Islet of Langerhans (tissue), 1 donor: ENCODE measurements around the gene DPCD.
A peak's percentile ranks its signal among the peaks of the same experiment; 100 is the strongest.

Experiments
- FAIRE-seq: peaks from one replicate; lab custom pipeline; 2011; peaks lifted over from hg19 to GRCh38; lab: Jason Lieb, UNC

Gene DPCD

DNA sequence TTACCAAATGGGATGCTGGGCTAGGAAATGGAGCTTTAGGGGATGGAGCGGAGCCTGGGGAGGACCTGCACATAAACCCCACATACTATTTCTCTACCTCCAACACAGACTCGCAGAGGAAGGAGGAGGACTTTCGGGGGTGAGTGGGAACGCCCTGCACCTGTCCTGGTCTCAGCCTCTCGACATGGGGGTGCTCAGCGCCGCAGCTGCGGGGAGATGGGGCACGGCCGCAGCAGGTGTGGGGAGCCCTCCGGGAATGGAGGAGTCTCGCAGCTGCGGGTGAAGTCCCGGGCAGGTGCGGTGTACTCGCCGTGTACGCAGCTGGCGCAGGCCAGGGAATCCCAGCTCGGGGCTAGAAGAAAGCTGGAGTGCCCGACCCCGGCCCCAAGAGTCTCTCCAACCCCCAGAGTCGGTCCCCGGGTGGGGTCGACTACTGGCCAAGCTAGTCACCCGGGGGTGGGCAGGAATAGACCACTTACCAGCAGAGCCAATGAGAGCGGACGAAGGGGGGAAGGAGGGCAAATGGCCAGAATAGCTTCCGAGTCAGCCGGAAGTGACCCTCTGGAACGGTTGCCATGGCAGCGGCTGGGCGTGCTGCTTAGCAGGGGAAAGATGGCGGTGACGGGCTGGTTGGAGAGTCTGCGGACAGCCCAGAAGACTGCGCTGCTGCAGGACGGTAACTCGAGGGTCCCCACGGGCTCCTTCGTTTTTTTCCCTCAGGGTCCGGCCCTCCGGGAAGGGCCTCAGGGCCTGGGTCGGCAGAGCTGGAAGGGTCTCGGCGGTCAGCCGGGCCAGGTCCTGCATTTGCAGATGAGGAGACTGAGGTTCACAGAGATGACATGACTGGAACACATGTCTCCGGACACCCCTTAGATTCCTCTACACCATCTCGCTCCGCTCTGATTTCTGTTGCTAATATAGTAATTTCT is at the start of gene DPCD, which contains the start of gene POLL:
TSS of gene DPCD (plus strand) at position 597 of the 929 bp plus-strand sequence. CDS start at position 613, 16 bp downstream.
TSS of gene POLL (minus strand) at position 533 of the 929 bp plus-strand sequence. CDS start 897 bp downstream, outside the sequence.
- FAIRE-seq = peak; percentile 92

DNA sequence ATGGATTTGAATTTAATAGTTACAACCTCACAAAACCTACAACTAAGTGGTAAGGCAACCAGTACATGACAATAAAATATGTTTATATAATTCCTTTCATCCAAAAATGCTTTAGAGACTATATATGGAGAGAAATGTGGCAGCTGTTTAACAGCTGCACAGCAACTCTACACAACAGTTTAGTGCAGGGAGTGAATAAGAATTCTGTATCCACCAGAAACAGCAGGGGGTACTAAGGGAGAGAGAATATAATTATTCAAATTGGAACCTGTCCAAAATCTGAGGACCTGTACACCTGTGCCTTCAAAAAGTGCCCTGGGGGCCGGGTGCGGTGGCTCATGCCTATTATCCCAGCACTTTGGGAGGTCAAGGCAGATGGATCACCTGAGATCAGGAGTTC is 49.7 kb upstream of the DPCD start:
- FAIRE-seq = no peak

DNA sequence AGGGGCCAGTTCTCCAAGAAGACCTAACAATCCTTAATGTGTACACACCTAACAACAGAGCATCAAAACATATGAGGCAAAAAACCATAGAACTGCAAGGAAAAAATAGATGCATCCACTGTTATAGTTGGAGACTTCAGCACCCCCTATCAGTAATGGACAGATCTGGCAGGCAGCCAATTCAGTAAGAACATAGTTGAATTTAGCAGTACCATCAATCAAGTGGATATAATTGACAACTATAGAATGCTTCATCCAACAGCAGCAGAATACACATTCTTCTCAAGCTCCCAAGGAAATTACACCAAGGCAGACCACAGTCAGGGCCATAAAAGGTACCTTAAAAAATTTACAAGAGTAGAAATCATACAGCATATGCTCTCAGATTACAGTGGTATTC is 42.2 kb upstream of the DPCD start:
- no peak for FAIRE-seq

DNA sequence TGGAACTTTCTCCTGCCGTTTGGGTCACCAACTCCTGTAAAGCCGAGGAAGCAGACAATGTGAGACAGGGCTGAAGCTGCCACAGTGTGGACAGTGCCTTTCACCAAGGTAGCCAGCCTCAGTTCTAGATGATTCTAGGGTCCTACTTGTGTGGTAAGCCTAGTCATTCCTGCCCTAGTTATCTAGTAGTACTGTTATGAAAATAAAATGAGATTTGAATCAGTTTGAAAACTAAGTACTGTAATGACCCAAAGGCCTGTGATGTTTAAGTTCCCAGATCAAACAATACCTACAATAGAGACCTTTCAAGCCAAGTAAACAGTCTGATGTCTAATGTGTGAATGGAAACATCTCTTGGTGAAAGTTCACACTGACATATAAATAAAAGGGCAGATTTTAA is 37.2 kb upstream of the DPCD start:
- FAIRE-seq = no peak

DNA sequence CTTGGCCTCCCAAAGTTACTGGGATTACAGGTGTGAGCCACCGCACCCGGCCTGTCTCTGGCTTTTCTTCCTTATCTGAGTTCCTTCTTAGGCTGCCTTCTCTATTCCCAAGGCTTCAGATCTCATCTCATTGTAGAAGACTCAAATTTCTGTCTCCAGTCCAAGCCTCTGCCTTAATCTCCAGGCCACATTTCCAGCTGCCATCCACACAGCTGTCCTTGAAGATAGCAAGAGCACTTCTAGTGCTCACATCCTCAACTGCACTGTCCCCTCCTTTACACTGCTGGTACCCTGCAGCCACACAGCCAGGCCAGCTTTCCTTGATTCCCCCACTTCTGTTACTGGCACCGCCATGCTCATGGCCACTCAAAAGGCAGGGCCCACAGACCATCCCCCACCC is 35.7 kb upstream of the DPCD start:
- no peak for FAIRE-seq

DNA sequence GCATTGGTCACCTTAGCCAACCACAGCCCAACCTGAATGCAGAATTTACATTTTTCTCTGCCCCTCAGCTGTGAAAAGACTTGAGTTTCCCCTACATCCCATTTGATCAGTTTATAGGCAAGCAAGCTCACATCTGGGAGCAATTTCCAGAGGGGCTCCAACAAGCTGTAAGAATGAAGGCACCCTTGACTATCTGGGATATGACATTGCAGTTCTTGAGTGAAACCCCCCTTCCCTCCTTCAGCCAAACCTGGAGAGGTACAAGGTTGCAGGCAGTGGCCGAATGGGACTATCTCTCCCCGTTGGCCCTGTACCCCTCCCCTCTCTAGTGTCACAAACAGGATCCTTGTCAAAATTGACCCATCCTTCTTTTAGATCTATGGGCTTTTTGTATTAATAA is 30.6 kb upstream of the DPCD start:
- no peak for FAIRE-seq

DNA sequence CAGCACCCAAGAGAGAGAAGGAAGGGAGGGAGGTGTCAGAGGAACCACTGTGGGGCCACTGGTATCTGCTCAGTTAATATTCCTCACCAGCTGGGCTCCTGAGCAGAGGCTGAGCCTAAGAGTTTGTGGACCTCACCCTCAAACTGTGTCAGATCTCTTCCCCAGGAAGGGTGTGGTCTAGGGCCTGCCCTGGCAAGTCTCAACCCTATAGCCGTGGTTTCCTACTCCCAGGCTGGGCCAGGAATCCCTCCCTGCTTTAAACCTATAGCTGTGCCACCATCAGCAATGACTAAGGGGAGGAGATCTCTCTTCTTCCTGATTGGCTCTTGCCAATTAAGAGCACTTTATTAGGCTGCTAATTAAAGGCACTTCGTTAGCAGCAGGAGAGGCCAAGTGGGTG is 29.9 kb upstream of the DPCD start:
- no peak for FAIRE-seq

DNA sequence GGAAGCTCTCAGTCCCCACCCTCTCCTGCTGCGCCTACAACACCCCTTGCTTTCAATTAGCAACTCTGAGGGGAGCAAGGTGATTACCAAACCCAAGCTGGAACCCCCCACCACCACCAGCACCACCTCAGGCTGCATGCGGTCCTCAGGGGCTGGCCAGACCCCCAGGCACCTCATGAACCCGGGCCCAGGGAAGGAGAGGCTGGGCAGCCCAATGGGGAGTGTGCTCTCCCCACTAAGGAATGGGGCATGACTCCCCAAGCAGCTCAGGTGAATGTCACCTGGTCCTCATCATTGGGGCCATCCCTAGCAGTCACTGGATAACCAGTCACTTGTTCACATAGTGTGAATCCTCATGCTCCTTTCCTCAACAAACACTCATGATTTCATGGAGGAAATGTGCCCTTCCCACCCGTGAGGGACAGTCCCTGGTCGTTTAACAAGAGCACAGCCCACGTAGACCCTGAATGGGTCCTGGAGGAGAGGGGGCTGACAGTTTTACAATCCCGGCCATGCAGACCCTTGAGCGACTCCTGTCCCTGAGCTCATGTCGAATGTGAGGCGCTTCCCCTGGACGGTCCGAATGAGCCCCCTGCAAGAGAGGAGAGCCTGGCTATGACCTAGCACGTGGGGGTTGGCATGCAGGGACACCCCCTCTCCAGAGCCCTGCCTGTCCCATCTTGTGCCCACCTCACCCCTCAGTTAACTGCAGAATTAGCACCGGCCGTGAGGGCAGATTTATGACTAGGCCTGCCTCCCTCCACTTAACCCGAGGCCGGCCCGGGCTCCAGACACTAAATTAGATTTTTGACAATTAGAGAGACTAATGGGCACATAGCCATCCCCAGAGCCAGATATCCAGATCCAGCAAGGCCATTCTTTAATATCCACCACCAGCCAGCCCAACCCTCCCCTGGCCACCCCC is 29.2 kb upstream of the DPCD start:
- no peak for FAIRE-seq

DNA sequence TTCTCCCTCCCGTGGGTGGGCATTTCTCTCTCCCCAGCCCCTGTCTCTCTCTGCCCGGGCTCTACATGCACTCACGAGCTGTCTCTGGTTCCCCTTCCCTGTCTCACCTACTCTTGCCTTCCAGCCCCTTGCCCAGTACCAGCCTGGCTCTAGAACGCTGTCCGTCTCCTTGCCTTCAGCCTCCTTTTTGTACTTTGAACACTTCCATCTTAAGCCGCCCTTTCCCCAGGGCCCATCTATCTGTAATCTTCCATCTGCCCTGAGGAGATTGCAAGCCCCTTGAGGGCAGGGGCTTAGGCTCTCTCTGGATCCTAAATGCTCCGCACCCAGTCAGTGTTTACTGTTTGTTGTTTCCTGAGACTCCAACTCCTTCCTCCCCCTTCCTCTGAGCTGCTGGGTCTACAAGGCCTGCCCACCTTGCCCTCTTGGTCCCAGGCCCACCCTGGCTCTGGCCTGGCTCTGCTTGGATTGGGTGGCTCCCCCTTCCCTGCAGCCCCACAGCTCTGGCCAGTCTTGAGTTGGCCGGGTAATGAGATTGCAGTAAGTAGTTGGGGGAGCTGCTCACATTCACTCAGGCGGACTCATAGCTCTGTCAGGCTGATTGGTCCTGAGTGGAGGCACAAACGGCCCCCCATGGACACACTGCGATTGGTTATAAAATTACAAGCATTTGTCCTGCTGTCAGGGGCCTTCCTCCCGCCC is 28.4 kb upstream of the DPCD start:
- FAIRE-seq = no peak

DNA sequence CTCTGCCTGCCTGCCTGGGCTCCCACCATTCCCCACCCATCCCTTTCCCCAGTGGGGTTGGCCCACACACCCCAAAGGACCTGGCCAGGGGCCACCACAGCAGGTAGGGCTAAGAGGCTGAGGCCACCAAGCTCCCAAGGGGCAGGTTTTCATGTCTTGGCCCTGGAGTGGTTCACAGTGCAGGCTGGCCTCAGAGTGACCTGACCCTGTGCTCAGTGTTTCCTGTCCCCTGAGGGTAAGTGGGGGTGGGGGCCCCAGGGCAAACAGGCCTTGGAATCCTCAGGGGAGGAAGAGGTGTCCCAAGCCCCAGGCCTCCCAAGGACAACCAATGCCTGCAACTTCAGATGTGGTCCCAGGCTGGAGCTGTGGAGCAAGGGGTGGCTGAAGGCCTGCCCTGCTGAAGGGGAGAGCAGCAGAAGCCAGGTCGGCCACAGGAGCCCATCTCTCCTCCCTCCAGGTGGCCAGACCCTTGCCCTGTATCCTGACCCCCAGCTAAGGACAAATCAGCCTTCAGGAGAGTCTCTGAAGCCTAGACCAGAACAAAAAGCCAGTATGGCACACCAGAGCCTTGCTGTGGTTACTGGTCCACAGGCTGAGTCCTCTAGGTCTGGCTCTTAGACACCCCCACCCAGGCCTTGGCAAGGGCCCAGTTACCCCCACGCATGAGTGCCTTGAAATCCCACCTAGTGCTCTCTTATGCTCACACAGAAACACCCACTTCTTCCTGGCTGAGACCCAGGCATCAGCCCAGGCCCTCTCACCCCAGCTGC is 27.6 kb upstream of the DPCD start:
- no peak for FAIRE-seq

DNA sequence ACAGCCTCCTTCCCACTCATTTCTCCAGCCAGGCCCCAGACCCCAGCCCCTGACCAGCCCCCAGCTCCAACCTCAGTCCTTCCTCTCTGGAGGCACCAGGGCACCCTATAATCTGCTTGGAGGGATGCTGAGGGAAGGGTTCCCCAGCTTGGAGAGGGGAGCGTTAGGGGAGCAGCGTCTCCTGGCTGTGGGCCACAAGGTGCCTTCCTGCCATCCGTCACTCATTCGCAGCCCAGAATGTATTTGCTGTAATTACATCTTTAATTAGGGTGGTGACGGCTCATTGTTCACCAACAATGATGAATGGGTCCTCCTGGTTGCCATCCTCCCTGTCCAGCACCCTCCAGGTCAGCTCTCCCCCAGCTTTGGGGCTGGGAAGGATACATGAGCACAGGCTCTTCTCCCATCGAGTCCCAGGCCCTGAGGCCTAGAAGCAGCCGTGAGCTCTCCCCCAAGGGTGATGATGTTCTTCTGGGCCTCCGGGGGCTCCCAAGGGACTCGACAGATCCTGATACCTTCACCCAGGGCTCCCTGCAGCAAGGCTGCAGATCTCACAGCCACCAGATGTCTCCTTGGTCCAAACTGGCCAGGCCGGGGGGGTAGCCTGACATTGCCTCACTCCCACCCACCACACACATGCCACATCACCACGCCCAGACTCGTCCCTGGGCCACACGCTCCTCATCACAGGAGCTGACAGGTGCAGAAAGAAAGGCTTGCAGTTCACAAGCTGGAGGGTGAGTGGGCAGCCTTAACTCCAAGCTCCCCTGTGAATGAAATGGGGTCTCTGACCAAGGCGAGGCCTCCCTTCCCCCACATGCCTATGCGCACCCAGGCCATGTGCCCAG is 26.8 kb upstream of the DPCD start:
- FAIRE-seq = no peak

DNA sequence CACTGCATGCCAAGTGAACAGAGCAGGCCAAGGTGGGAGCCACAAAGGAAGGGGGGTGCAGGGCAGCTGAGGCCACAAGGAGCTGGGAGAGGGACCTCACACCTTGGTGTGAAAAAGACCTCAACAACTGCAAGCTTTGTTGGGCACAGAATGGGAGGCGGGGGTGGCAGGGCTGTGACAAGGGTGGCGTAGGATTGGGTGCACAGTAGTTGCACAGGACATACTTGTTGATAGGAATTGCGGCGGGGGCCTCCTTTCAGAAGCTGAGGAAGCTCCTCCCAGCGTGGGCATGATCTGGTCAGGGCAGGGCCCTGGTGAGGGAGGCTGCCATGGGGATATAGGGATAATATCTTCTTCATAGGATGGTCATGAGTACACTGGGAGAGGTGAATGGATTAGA is 25.9 kb upstream of the DPCD start:
- no peak for FAIRE-seq

DNA sequence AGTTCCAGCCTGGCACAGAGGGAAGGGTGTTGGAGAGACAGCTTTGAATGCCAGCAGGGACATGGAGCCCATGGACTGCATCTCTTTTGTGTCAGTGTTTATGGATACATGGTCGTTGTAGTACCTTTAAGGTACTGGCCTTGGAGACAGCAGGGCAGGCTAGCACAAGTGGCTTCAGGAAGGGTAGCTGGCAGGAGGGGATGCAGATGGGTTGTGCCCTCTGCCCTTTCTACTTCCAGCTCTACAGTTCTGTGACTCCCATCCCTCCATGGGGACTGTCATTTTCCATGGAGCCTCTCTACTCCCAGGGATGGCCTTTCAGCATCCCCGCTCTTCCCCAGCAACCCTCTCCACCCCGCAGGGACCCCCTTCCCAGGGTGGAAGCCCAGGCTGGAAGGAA is 25.1 kb upstream of the DPCD start:
- no peak for FAIRE-seq

DNA sequence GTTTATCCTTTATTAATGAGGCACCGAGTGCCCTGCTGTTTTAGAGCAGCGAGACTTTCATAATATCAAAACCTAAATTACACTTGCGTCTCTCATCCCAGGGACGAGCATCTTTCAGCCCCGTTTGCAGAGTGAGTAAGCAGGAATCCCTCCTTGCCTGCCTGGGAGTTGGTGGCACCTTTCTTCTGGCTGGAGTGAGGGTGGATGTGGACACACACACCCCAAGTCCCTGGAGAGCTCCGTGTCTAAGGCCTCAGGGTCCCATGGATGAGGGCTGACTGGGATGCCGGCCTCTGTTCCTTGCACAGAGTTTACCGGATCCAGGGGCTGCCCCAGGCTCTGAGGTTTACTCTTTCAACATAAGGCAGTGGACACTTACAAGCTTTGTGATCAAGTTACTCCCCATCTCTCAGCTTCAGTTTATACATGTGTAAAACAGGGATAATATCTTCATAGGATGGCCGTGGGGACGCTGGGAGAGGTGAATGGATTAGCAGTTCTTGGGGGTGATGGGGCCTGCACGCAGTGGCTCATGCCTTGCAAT is 24.6 kb upstream of the DPCD start:
- FAIRE-seq = no peak

DNA sequence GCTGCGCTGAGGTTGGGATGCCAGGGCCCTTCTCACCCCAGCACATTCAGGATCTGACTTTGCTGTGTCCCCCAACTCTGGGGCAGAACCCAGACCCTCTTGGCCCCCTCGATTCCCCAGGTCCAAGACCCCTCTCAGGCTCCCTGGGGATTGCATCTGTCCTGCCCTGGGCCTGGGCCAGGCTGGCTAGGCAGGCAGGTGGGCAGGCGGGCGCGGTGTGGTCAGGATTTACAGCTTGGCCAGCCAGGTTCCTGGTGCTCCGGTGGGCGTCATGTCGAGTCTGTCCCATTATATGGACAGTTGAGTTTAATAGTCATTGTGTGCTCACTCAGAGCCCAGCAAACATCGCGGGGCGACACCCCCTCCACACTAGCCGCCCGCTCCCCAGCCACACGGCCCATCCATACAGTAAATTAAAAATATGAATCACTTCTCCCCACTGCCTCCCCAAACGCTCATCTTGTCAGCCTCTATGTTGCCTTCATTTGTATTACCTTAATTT is 23.6 kb upstream of the DPCD start:
- no peak for FAIRE-seq

DNA sequence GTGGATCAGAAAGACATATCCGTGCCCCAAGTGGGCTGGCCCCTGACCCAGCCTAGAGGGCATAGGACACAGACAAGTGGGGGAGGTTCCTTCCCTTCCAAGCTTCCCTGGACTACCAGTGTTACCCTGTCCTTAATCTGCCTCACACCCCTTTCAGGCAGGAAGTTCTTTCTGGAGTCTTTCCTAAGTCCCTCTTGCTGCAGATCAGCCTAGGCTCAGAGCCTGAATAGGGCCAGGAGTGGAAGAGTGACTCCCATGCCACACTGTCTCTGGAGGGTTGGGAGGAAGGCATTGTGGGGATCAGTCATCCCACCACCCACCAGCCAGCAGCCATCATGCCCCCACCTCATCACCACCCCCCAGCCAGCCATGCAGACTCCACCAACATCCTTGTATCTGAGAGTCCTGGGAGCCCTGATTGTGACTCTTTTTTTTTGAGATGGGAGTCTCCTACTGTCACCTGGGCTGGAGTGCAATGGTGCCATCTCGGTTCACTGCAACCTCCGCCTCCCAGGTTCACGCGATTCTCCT is 22.7 kb upstream of the DPCD start:
- no peak for FAIRE-seq

DNA sequence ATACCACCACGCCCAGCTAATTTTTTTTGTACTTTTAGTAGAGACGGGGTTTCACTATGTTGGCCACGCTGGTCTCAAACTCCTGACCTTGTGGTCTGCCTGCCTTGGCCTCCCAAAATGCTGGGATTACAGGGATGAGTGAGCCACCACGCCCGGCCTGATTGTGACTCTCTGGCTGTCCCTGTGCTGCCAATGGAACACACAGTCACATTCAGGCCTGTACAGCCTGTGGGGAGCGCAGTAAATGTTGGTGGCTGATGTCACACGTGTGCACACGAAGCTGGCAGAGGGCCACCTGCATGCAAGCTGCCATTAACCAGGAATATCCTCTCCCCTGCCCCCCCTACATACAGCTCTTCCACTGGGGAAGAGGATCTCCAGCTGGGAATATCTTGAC is 22.2 kb upstream of the DPCD start:
- FAIRE-seq = no peak

DNA sequence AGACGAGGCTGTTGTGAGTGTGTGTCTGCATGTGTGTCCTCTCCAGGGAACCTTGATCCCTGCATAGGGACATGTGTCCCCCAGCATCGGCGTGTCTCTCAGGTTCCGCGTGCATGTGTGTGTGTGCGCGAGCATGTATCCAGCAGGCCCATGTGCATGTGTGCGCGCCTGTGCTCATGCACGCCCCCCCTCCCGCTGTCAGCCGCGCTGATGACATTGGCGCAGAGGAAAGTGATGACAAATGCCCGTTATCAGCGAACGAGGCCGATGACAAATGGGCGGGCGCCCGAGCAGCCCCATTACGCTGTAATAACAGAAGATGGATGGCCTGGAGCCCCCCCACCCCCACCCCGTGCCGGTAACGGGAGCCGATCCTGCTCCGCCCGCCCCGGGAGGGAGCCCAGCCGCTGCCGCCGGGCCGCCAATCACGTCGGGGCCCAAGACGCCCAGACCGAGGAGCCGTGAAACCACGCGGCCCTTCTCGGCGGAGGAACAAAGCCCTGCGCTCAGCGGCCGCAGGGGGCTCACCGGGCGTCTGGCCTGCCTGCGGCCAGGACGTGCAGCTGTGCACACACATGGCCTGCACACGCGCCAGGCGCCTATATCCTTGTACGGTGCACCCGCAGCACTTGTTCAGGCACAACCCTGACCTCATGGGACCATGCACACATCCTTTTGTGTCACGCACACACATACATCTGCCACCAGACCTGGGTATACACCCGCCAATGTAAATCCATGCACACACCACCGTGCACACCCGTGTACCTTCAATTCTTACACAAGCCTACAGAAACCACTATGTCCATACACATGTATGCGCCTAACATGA is 21.6 kb upstream of the DPCD start:
- FAIRE-seq = no peak
